Smooth muscle cell of the brain vasculature (primary cell): ENCODE results near the gene NDRG3.
A peak's percentile ranks its signal among the peaks of the same experiment; 100 is the strongest.
"Not testable (repeated sequence)": the region's sequence is repeated elsewhere in the genome, so short reads cannot be mapped to it uniquely, and the experiment has no call there.

Experiments used
- DNase-seq: peaks from one replicate; pipeline ENCODE4 v3.0.0-alpha.2; 2012; ENCODE audit warnings: low read depth, low spot score

The NDRG3 gene

DNA sequence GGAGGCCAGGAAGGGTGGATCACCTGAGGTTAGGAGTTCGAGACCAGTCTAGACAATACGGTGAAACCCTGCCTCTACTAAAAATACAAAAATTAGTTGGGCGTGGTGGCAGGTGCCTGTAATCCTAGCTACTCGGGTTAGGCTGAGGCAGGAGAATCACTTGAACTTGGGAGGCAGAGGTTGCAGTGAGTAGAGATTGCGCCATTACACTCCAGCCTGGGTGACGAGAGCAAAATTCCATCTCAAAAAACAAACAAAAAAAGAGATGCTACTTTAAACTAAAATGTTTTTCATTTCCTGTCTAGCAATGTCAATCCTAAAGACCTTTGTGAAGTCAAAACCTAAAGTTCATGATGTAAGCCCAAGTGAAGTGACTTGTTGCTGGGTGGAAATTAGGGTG, 14.8 kb upstream of the NDRG3 start:
- DNase-seq: no peak

DNA sequence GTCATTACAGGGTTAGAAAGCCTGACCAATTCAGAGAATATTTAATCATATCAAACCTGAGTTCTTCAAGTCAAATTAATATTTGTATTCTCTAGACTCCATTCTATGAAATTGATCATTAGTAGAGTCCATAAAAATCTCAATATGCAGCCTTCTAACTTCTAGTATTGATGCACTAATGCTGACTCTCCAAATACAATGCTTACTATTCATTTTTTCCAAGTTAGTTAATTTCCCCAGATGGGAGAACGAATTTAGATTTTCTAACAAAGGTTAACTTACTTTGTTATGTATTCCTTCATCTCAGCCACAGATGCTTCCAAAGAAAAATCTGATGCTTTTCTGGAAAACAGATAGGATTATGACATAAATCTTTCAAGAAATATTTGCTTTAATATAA, 12.4 kb upstream of the NDRG3 start:
- no peak for DNase-seq

DNA sequence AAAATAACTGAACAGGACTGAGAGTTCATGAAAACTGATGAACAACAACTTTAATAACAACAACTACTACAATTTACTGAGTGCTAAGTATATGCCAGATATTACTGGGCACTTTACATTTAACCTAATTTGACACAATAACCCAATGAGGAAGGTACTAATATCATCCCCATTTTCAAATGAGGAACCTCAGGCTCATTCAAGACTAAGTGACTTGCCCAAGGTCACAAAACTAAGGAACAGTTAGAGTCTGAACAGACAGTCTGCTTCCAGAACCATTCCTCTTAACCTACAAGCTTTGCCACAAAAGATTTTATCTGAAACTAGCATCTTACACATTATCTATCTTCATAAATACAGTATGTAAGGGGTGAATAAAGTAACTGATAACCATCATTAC, 10.6 kb upstream of the NDRG3 start:
- no peak for DNase-seq

DNA sequence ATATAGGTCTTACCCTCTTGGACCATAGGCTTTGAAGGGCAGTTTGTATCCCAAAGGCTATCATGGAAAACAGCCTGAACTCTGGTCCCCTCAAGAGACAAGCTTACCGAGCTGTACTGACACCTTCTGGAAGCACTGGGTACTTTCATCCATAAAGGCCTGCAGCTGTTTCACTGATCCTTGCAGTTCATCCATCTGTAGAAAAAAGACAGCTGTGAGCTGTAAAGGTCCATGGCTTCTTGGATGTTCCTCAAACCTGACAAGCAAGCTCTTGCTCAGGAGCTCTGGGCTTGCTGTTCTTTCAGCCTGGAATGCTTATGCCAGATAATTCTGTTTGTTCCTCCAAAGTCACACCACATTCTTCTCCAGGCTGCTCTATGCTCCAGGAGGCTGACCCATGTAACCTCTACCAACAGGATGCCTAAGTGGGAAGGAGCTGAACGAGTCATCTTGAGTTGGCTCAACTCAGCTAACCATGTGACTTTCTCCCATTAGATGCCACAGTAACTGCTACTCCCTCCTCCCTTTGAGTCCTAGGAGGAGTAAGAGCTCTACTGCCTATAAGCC, 8.8 kb upstream of the NDRG3 start:
- peak; percentile 55 for DNase-seq

DNA sequence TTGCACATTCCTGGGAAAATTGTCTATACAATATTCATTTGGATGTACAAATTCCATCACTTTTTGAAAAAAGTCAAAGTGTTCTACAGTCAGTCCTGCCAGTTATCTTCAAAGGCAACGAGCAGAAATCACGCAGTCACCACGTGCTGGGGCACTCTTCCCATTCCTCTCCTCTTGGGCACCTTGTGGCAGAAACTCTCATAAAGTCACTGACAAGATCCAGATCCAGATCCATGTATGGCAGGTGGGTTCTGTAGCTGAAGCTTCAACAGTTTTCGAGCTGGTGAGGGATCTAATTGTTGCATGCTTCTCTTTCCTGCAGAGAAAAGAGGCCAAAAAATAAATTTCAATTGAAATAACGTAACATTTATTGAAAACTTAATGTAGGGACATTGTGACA, 6.7 kb upstream of the NDRG3 start:
- DNase-seq: no peak

DNA sequence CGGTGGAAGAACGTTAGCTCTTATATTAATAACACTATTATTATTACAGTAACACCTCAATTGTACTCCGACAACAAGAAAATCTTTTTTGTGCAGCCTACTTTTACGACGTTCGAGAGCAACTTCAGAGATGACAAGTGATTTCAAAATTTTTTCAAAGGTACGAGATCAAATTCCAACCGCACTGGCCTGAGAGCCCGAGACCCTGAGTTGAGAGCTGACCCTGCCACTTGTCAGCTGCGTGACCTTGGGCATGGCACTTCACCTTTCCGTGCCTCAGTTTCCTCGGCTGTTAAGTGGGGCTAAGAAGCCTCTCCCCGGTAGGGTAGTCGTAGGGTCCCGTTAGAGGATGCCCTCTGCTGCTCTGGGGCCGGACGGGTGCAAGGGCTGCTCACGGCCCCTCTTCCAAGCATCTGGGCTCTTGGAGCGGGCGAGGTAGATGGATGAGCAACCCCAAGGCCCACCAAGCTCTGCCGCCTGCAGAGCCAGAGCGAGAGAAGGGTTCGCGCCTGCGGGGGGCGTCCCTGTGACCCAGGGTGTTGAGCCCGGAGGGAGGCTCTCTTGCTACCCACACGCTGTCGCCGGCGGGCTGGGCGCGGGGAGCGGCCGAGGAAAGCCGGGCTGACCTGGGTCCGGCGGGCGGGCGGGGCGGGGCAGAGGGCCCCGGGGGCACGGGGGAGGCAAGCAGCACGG, 510 bp downstream of the NDRG3 start:
- no peak for DNase-seq

DNA sequence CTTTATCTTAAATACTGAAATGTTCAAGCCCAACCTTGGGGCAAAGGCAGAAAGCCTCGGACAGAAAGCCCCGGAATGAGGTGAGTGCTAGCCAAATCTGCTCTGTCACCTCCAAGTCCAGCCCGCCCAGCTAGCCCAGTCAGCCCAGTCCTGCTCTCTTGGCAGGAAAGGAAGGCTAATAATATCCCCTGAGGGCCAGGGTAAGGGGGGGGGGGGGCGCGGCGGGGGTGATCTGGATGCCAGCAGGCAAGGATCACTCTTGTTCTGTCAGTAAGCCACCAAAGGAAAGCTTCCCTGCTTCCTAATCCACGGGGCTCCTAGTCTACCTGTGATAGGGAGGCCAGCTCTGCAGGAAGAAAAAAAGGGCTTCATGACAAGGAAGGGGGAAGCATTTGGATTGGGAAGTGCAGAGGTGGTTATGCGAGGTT, 1.1 kb downstream of the NDRG3 start:
- DNase-seq: no peak

DNA sequence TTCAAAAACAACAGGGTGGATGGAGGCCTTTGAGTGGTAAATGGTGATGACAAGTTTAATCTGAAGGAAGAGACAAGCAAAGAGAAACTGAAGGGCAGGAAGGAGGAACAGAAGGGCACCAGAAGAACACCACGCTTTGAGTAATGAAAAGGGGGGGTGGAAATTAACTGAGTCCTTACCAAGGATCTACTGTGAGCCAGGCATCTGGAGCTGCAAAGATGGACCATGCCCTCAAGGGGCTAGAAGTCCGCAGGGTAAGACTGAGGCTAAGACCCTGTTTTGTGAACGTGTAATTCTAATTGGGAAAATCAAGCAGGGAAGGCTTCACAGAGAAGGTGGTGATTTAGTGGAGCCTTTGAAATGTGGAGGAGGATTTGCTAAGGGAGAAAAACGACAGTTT, 1.6 kb downstream of the NDRG3 start:
- DNase-seq: no peak

DNA sequence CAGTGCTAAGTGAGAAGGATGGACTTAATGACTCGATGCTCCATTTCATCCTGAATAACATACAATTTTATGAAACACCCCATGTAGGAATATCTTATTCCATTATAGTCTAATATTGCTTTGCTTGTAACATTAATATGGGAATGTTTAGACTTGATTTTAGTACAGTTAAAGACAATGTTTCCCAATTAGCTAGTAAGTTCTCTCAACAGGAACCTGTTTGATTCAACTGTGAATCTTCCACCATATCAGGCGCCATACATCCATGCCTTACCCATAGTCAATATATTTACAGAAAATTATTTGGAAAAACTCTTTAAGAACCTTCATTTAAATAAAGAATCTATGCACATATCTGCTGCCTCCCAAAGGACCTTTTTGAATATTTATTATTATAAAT, 3.3 kb downstream of the NDRG3 start:
- DNase-seq: no peak

DNA sequence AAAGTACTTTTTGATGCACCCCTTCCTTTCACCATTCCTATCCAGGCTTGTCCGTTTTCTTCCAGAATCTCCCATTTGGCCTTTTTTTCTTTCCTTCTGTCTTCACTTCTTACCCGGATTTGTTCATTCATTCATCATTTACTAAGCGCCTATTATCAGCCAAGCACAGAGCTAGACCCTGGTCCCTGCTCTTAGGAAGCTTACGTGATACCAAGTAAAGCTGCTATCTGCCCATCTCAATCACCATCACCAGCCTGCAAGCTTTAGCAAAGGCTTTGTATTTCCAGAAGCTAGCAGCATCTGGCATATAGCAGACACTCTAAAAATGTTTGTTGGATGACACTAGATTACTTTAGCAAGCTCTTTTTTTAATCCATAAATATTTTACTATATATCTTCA, 4.8 kb downstream of the NDRG3 start:
- DNase-seq: no peak

DNA sequence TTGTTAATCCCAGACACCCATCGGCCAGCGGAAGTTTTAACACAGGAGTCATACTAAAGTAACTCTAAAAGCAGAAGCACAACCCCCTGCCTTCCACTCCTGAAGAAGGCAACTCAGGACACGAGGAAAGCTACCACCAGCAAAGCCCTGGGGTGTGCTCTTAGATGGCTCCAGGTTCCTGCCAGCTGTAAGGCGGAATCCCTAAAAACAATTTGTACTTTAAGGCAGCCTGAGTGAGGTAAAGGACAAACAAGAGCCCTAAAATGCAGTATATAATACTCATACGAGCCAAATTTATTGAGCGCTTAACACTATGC, 8.7 kb downstream of the NDRG3 start:
- DNase-seq: no peak

DNA sequence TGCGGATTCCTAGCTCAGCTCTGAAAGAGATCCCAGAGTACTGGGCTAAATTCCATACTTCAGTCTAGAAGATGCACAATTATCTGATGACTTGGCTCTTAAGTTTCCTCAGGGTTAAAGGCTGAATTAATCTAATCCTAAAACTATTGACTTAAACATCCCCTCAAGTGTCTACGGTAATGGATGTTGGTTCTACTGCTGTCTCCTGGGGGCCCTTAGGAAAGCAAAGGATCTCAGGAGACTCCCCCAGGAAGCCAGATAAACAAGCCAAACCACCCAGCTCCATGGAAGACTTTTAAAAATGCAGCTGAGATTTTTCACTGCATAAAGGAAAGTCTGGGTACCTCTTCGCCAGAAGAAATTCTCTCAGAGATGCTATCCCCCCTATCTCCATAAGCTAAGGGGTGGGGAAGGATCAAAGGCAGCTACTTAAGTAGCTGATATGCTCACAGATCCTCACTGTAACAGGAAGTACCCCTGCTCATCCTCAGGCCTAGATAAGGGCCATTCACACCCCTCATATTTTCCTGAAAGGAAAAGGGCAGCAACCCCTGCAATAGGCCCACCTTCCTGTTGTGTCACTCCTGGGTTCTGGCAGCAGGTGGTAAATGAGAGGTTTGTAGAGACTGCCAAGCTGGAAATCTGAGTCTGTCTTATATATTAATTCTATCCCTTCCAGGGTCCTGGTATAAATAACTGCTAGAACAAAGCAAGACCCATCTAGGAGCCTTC, 9.3 kb downstream of the NDRG3 start:
- DNase-seq: no peak

DNA sequence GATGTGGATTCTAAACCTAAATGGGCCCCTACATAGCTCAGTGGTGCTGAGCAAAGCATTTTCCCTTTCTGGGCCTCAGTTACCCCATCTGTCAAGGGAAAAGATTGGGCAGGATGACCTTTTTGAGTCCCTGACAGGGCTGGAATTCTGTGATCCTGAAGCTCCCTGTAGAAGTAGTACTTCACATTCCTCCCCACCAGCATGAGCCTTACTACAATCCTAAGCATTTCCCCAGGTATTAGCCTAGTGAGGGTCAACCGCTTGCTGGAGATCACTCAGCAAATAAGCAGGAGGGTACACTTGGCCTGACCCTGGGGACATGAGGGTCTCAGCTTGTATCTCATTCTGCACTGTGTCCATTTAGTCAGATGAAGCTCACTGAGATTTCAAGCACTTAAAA, 13.4 kb downstream of the NDRG3 start:
- no peak for DNase-seq

DNA sequence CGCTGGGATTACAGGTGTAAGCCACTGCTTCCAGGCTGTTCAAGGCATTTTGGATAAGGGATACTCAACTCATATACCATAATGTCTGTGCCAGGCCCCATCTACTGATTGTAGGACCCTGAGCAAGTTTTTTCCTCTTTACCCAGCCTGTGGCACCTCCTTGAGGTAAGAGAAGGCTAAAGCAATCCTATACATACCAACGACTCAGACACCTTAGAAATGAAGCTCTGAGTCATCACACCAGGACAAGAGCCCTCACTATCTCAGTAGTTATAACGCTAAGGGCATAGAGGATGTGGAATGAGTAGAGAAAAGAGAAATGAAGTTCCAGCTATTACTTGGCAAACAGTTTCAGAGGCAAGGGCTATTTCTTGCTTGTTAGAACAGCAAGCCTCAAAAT, 16.9 kb downstream of the NDRG3 start:
- no peak for DNase-seq

DNA sequence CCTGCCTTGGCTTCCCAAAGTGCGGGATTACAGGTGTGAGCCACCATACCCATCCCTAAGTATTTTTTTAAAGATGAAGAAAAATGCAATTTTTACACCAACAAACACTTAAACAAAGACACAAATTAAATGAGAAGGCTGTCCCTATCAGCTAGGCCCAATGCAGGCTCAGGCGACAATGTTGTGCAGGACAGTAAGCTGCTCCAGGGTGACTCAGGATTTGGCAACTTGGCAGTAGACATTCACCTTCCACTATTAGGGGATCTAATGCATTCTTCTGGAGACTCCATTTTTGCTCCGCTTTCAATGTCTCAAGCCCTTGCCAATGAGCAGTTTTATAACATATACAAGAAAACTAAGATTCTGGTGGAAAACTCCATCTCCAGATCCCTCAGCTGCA, 19.7 kb downstream of the NDRG3 start:
- no peak for DNase-seq

DNA sequence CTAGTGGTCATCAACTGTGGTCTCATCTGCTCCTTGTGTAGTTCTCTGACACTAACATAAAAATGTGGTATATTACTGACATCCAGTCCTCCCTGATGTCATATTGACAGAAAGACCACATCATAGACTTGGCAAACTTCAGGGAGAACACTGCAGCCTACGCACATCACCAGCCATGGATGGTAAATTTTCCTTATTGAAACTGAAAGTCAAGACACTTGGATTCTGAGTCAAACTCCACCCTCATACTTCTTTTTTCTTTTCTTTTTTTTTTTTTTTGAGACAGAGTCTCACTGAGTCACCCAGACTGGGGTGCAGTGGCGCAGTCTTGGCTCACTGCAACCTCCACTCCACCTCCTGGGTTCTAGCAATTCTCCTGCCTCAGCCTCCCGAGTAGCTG, 25.4 kb downstream of the NDRG3 start:
- DNase-seq: no peak

DNA sequence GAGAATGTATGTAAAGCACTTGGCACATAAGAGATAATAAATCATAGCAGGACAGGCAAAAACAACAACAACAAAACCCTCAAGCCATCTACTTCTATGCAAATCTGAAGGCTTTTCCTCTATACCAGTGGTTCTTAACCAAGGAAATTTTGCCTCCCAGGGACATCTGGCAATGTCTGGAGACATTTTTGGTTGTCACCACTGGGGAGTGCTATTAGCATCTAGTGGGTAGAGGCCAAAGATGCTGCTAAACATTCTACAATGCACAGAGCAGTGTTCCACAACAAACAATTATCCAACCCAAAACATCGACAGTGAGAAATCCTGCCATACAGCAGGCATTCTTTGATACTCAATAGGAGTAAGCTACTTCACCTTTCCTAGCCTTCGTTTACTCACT, 28.2 kb downstream of the NDRG3 start:
- DNase-seq: no peak

DNA sequence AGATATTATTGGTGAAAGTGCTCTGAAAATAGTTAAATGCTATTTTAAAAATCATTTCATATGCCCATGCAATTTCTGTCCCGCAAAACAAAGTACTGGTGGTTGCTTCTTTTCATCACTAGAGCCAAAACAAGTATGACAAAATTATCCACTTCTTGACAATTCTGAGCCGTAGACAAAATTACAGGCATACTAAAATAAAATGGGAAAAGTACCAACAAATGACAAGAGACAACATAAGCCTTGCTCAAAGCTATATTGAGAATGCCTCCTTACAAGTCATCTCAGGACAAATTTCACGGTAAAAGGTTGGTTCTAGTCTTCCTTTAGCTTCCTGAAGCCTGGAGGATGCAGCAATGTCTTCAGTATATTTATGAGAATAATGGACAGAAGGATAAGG, 28.9 kb downstream of the NDRG3 start:
- no peak for DNase-seq

DNA sequence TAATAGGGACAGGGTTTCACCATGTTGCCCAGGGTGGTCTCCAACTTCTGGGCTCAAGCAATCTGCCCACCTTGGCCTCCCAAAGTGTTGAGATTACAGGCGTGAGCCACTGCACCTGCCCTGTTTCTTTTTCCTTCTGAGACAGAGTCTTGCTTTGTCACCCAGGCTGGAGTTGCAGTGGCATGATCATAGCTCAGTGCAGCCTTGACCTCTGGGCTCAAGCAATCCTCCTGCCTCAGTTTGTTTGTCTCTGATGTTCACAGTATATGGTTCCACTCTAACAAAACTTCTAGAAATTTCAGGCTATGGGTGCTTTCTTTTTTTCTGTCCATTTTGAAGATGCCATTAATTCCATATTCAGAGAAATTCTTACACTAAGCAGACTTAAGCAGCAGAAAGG, 33.1 kb downstream of the NDRG3 start:
- DNase-seq: no peak

DNA sequence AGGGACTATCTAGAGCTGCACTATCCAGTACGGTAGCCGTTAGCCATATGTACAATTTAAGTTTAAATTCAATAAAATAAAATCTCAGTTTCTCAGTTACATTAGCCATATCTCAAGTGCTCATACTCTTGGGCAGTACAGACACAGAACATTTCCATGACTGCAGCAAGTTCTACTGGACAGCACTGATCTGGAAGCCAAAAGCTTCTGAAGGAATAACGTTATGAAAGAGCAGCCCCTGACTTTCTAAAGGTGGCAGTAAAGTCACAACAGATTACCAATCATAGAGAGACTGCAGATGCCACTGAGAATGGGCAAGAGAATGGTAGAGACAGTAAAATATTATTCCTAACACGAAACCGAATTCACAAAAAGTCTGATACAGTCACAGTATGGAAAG, 36.8 kb downstream of the NDRG3 start:
- no peak for DNase-seq

DNA sequence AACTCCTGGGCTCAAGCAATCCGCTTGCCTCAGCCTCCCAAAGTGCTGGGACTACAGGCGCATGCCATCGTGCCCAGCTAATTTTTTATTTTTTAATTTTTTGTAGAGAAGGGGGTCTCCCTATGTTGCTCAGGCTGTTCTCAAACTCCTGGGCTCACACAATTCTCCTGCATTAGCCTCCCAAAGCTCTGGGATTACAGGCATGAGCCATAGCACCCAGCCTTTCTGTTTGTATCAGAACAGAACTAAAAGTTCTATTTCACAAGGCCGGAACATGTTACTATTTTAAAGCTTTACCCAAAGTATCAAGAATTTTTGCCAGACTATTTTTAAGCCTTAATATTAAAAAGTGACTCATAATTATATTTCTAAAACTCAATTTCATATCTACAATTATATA, 42.4 kb downstream of the NDRG3 start:
- DNase-seq: no peak

DNA sequence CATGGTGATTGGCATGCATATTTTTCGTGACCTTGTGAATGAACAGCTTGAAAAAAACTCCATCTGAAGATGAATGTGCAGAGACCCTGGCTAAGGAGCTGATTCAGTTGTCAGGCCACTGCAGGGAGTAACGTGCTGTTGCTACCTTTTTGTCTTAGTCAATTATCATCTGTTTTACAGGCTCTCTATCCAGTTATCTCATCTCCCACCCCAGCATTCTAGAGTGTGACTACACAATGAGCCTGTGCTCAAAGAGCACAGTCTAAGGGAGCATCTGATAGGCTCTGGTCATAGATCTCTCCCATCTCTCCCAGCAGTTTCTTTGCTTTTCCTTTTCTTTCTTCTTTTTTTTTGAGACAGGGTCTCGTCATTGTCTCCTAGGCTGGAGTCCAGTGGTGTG, 45.5 kb downstream of the NDRG3 start:
- no peak for DNase-seq

DNA sequence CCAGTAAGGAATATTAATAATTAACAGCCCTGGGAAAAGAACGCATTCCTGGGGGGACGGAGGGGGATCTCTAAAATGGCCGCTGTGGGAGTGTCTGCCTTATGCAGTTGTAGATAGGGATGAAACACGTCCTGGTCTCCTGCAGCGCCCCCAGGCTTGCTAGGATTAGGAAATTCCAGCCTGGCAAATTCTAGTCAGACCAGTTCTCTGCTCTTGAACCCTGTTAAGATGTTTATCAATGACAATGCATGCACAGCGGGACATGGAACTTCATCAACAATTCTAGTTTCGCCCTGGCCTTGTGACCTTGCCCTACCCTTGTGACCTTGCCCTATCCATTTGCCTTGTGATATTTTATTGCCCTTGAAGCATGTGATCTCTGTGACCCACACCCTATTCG, 50.4 kb downstream of the NDRG3 start:
- DNase-seq: not testable (repeated sequence)

DNA sequence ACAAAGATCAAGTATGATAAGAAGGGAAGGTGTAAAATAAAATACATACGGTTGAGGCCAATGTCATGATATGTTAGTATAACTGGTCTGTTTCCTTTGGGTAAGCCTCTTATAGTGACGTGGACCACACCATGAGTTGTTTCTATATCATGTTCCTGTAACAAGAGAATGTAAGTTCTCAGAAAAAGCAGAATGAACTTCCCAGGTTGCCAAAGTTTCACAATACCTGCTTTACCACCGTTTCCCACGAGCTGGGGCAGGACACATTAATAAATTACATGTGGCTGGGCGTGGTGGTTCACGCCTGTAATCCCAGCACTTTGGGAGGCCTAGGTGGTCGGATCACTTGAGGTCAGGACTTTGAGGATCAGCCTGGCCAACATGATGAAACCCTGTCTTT, 57.3 kb downstream of the NDRG3 start:
- no peak for DNase-seq
